Renal cortex interstitium (tissue), 11 donors: ENCODE measurements around the gene CEP170. TPM values are rescaled to one million over a fixed set of nuclear protein-coding genes. Genes with fewer than 3 reads are reported as not detected.
A peak's percentile ranks its signal among the peaks of the same experiment; 100 is the strongest.
"Not testable (repeated sequence)": the region's sequence is repeated elsewhere in the genome, so short reads cannot be mapped to it uniquely, and the experiment has no call there.

ENCODE experiments used
- DNase-seq, 11 donors: peaks; one replicate each; pipeline ENCODE4 v3.0.0-alpha.2; 2013; ENCODE audit warnings: low read depth in 9 of 11, low spot score in 4 of 11; ENCODE audit errors: extremely low read depth in 1 of 11
- polyA plus RNA-seq, 3 donors: library from polyadenylated mRNA; unstranded; fragments of 120-200 nt; gene quantifications; one replicate each; pipeline ENCODE4 v1.2.1, GENCODE V29; 2013; ENCODE audit not compliant: insufficient read length in 3 of 3

CEP170 gene
- polyA plus RNA-seq, 3 donors = 57.4 to 65.0 (median 58.0) TPM

- DNase-seq = no peak
Measured at GRCh38 chr1:243250102-243250501, 5.0 kb downstream of the CEP170 start.

- no peak for DNase-seq
Measured at GRCh38 chr1:243249214-243249613, 5.9 kb downstream of the CEP170 start.

- DNase-seq = no peak
Measured at GRCh38 chr1:243247901-243248300, 7.2 kb downstream of the CEP170 start.

GRCh38 chr1:243246916-243247315 lies 8.2 kb downstream of the CEP170 start:
- no peak for DNase-seq

DNA sequence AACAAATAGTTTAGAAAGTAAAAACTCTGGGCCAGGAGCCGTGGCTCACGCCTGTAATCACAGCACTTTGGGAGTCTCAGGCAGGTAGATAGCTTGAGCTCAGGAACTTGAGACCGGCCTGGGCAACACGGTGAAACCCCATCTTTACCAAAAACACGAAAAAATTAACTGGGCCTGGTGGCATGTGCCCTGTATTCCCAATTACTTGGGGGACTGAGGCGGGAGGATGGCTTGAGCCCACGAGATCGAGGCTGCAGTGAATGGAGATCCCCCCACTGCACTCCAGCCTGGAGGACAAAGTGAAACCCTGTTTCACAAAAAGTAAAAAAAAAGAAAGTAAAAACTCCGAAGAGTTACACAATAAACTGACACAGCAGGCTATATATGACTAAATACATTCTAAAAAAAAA lies 10.6 kb downstream of the CEP170 start:
- DNase-seq = no peak

DNA sequence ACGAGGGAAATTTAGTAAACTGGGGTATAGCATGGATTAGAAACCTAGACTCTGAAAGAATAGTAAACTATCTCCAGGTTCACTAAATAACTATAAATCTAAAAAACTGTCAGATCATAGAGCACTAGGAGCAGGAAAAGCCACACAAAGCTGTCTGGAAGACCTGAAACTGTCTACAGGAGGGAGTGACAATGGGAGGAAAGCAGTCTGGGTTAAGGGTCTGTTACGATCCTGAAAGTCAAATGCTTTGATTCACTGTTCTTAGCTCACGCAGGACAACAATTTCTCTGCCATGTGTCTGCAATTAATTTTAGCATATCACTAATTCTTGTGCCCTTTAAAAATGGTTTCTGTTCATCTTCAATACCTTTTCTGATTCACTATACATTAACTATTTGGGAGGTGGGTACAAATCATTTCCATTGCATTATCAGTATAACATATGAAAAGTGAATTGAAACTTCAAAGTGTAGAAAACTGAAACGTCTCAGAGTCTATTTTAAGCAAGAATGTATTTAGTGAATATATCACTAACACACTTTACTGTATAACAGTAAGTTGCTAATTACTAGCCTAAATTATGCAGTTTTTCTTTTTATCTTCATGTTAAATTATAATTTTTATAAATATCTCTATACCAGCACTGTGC lies 18.4 kb downstream of the CEP170 start:
- no peak for DNase-seq

- DNase-seq = peak in 3 of 11 donors; percentile 19 to 40 (median 24)
Measured at GRCh38 chr1:243234978-243235647, 20.0 kb downstream of the CEP170 start.

GRCh38 chr1:243233908-243234307 lies 21.2 kb downstream of the CEP170 start:
- no peak for DNase-seq

- DNase-seq = peak in 1 of 11 donors; percentile 6
Measured at GRCh38 chr1:243230914-243231313, 24.2 kb downstream of the CEP170 start.

DNA sequence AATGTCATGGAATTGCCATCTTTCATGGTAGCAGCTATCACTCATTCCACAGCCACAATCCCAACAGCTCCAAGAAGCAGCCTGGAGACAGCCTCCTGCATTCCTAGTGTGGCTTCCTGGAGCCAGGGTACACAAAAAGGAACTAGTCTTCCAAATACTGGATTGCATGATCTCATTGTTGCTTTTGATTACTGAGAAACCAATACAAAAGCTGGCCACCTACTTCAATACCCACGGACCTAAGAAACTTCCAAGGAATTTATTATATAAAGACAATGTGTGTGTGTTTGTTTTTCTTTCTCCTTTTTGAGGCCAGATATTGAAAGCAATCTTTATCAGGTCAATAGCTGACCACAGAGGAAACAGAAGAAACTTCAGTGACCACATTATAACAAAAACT lies 25.6 kb downstream of the CEP170 start:
- no peak for DNase-seq

DNA sequence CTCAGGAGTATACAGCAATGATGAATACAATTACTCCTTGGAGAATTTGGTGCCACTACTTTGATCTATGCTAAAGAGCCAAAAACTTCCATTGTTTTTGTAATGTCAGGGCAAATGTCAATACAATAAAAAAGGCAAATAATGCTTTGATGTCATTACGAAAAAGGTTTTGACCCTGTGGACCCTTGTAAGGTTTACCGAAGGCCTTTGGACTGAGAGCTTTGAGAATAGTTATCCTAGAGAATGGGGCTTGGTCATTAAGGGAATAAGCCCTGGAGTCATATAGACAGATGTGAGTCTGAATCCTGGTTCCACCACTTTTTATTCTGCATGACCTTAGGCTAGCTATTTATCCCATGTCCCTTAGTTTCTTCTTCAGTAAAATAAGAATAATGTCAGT lies 27.5 kb downstream of the CEP170 start:
- DNase-seq = no peak

- DNase-seq = no peak
Measured at GRCh38 chr1:243218059-243218458, 37.0 kb downstream of the CEP170 start.

DNA sequence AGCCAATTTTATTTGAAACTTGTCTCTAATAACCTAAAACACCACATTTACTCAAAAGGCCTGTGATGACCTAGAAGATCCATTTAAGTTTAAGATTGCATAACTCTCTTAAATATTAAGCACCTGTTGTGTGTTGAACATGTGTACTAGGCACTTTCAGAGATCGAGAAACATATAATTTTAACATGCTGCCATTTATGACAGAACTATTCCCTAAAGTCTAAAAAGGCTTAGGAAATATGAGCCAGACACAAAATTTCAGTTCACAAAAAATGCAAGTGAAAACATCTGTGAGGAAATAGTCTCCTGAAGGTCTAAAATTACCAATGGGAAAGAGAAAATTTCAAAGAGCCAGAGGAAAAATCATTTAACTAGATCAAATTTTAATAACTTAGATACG lies 37.7 kb downstream of the CEP170 start:
- no peak for DNase-seq

GRCh38 chr1:243216741-243217140 lies 38.3 kb downstream of the CEP170 start:
- DNase-seq = no peak

- DNase-seq = not testable (repeated sequence)
Measured at GRCh38 chr1:243215276-243215875, 39.7 kb downstream of the CEP170 start.

DNA sequence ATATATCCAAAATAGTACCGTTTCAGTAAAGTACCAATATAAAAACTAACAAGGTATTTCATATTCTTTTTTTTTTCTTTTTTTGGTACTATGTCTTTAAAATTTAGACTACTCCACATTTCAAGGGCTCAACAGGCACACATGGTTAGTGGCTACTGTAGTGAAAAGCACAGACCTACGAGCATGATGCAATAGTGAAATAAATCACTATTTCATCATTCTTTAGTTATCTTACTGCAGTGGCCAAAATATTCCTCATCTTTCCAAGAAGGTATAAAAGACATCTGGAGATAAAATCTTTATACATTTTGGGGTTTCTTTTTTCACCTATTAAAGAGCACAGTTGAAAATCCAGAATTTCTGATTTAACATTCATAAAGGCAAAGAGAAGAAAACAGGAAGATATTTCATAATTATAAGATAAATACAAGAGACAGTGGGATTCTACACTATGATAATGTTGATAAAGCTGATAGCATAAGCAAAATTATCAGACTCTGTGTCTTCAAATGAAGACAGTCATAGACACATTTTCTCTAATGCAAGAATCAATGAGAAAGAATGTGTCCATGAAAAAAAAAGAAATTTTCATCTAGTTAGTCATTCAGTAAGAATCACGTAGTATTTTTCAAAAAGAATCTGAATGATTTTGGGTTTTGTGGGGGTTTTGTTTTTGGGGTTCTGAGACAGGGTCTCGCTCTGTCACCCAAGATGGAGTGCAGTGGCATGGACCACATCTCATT lies 41.9 kb downstream of the CEP170 start:
- no peak for DNase-seq

GRCh38 chr1:243211984-243212383 lies 43.1 kb downstream of the CEP170 start:
- DNase-seq = not testable (repeated sequence)

DNA sequence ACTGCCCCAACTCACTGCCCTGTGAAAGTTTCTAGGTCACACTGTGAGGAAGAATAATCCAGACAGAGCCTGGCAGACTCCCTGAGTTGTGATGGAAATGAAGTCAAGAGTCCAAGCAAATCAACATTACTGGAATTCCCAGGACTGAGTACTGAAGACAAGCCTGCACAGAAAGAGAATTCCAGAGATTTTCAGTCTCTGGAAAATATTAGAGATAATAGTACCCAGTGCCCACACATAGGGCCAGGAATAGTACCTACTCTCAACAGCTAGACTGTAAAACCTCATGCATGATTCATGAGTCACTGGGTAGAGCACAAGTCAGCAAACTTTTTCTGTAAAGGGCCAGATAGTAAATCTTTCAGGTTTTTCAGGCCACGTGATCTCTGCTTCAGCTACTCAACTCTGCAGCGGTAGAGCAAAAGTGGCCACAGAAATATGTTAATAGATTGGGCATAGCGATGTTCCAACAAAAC lies 50.0 kb downstream of the CEP170 start:
- DNase-seq = not testable (repeated sequence)

DNA sequence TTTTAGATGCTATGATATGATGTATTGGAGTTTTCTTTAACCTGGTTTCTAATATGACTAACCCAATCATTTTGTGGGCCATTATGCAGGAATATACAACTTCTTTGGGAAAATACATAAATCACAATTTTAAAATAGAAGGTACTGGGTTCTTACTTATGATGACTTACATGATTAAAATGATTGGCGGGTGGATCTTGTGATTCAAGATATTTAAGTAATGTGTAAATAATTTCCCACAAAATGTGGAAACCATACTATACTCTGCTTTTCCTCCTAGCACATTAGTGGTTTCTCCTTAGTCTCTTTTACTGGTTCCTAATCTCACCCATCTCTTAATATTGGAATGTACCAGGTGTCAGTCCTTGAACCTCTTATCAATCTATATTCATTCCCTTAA lies 50.7 kb downstream of the CEP170 start:
- DNase-seq = not testable (repeated sequence)

- DNase-seq = not testable (repeated sequence)
Measured at GRCh38 chr1:243203196-243203595, 51.9 kb downstream of the CEP170 start.
